ENCODE data around the gene GPC5.

GPC5 gene

DNA sequence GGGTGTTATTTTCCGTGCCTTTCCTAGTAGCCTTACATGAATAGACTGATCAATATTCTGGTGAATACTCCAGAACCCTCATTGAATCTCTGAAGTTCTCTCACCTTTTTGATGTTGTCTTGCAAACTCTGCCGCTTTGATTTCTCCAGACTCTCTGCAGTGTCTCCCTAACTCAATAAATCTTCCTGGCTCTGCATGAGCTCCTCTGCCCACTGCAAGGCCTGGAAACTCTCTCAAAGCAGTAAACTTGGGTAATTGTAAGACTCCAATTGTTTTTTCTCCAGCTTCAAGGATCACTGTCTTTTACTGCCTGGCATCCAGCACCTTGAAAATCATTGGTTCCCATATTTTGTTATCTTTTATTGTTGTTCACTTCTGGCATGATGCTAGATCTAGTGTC, 198.4 kb downstream of the GPC5 start:
- TF ChIP-seq, protein P1, sequence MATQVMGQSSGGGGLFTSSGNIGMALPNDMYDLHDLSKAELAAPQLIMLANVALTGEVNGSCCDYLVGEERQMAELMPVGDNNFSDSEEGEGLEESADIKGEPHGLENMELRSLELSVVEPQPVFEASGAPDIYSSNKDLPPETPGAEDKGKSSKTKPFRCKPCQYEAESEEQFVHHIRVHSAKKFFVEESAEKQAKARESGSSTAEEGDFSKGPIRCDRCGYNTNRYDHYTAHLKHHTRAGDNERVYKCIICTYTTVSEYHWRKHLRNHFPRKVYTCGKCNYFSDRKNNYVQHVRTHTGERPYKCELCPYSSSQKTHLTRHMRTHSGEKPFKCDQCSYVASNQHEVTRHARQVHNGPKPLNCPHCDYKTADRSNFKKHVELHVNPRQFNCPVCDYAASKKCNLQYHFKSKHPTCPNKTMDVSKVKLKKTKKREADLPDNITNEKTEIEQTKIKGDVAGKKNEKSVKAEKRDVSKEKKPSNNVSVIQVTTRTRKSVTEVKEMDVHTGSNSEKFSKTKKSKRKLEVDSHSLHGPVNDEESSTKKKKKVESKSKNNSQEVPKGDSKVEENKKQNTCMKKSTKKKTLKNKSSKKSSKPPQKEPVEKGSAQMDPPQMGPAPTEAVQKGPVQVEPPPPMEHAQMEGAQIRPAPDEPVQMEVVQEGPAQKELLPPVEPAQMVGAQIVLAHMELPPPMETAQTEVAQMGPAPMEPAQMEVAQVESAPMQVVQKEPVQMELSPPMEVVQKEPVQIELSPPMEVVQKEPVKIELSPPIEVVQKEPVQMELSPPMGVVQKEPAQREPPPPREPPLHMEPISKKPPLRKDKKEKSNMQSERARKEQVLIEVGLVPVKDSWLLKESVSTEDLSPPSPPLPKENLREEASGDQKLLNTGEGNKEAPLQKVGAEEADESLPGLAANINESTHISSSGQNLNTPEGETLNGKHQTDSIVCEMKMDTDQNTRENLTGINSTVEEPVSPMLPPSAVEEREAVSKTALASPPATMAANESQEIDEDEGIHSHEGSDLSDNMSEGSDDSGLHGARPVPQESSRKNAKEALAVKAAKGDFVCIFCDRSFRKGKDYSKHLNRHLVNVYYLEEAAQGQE (IDR thresholded peaks at IDR 0.05; ENCODE audit: insufficient read depth in 1 of 2, low read depth in 2 of 2, low read length in 2 of 2), result no peak
- TF ChIP-seq FOXP2 (optimal IDR thresholded peaks at IDR 0.05; ENCODE audit: borderline replicate concordance, extremely low read depth, extremely low read length, insufficient read depth) (no peak), TAF1 (IDR thresholded peaks at IDR 0.05; ENCODE audit: borderline replicate concordance, insufficient read depth, low read length) (no peak), SIN3A (IDR thresholded peaks at IDR 0.05; ENCODE audit: borderline replicate concordance, insufficient read depth, low read length) (no peak), POLR2AphosphoS5 (IDR thresholded peaks at IDR 0.05; ENCODE audit: low read depth, low read length) (no peak)

DNA sequence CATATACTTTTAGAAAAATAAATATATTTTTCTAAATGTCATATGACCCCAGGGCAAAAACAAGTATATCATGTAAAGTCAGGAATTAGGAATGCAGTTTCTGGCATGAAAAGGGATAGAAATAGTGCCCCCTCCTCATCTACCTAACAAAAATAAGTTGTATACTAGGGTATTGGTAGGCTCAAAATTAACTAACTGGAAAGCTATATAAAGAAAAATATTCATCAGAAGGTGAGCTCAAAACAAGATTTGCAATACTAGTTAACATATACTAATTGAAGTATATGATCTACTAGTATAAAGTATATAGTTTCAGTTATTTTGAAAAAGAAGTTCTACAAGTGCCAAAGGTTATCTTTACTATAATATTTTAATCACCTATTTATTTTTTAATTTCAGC, 200.2 kb downstream of the GPC5 start:
- TF ChIP-seq POLR2AphosphoS5 (IDR thresholded peaks at IDR 0.05; ENCODE audit: low read depth, low read length) (no peak), SIN3A (IDR thresholded peaks at IDR 0.05; ENCODE audit: borderline replicate concordance, insufficient read depth, low read length) (no peak), FOXP2 (optimal IDR thresholded peaks at IDR 0.05; ENCODE audit: borderline replicate concordance, extremely low read depth, extremely low read length, insufficient read depth) (no peak), TAF1 (IDR thresholded peaks at IDR 0.05; ENCODE audit: borderline replicate concordance, insufficient read depth, low read length) (no peak)
- TF ChIP-seq, protein P1 (IDR thresholded peaks at IDR 0.05; ENCODE audit: insufficient read depth in 1 of 2, low read depth in 2 of 2, low read length in 2 of 2), result no peak

DNA sequence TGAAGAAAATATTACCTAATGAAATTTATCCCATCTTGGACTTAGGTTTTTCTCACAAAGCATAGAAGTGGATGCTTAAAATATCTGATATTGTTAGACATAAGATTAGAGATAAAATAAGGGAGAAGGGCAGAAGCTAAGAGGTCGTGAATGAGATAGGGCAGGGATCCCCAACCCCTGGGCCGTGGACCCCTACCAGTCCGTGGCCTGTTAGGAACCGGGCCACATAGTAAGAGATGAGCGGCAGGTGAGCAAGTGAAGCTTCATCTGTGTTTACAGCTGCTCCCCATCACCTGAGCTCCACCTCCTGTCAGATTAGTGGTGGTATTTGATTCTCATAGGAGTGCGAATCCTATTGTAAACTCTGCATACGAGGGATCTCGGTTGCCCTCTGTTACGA, 202.9 kb downstream of the GPC5 start:
- TF ChIP-seq SIN3A (IDR thresholded peaks at IDR 0.05; ENCODE audit: borderline replicate concordance, insufficient read depth, low read length) (no peak), TAF1 (IDR thresholded peaks at IDR 0.05; ENCODE audit: borderline replicate concordance, insufficient read depth, low read length) (no peak), FOXP2 (optimal IDR thresholded peaks at IDR 0.05; ENCODE audit: borderline replicate concordance, extremely low read depth, extremely low read length, insufficient read depth) (no peak), POLR2AphosphoS5 (IDR thresholded peaks at IDR 0.05; ENCODE audit: low read depth, low read length) (no peak)
- TF ChIP-seq, protein P1 (IDR thresholded peaks at IDR 0.05; ENCODE audit: insufficient read depth in 1 of 2, low read depth in 2 of 2, low read length in 2 of 2), result no peak

DNA sequence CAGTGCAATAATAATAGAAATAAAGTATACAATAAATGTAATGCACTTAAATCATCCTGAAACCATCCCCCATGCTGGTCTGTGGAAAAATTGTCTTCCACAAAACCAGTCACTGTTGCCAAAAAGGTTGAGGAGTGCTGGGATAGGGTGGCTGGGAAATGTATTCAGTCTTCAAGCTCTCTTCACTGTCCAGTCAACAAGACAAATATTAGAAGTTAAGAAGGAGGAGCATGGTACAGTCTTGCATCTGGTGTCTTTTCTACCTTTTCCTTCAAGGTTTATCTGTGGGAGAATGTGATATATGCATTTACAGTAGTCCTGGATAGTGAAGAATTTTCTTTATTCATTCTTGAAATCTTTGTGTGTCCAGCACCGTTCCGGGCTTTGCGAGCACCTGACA, 203.4 kb downstream of the GPC5 start:
- no peak for TF ChIP-seq TAF1 (IDR thresholded peaks at IDR 0.05; ENCODE audit: borderline replicate concordance, insufficient read depth, low read length)
- no peak for TF ChIP-seq POLR2AphosphoS5 (IDR thresholded peaks at IDR 0.05; ENCODE audit: low read depth, low read length)
- no peak for TF ChIP-seq FOXP2 (optimal IDR thresholded peaks at IDR 0.05; ENCODE audit: borderline replicate concordance, extremely low read depth, extremely low read length, insufficient read depth)
- TF ChIP-seq, protein P1 (IDR thresholded peaks at IDR 0.05; ENCODE audit: insufficient read depth in 1 of 2, low read depth in 2 of 2, low read length in 2 of 2), result no peak
- no peak for TF ChIP-seq SIN3A (IDR thresholded peaks at IDR 0.05; ENCODE audit: borderline replicate concordance, insufficient read depth, low read length)

DNA sequence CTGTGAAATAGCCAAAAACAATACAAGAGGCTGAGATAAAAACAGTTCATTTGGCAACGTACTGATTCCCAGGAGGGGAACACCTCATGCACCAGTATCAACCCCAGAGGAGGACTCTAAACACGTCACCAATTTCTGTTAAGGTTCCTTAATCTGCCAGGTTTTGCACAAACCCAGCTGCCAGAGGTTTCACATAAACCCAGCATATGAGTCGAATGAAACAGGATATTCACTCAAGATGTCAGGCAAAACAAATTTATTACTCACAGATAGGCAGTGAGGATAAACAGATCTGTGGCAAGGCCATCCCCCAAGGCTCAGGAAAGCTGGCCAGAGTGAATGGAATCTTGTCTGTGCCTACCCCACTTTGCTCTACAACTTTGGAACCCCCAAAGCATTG, 210.9 kb downstream of the GPC5 start:
- no peak for TF ChIP-seq POLR2AphosphoS5 (IDR thresholded peaks at IDR 0.05; ENCODE audit: low read depth, low read length)
- TF ChIP-seq SIN3A (IDR thresholded peaks at IDR 0.05; ENCODE audit: borderline replicate concordance, insufficient read depth, low read length), result no peak
- TF ChIP-seq, protein P1 (IDR thresholded peaks at IDR 0.05; ENCODE audit: insufficient read depth in 1 of 2, low read depth in 2 of 2, low read length in 2 of 2), result no peak
- TF ChIP-seq FOXP2 (optimal IDR thresholded peaks at IDR 0.05; ENCODE audit: borderline replicate concordance, extremely low read depth, extremely low read length, insufficient read depth), result no peak
- TF ChIP-seq TAF1 (IDR thresholded peaks at IDR 0.05; ENCODE audit: borderline replicate concordance, insufficient read depth, low read length), result no peak

Measured in PFSK-1 (cell line).